Stimulated activated CD4-positive, alpha-beta T cell treated with anti-CD3 and anti-CD28 coated beads, Interleukin-4, amount 100 ng/mL, for 48 hours (primary cell): ENCODE measurements around the gene EFCAB6.

ENCODE experiments used
- DNase-seq, 2 donors: peaks; one replicate each; pipeline ENCODE4 v3.0.0-alpha.2; 2020; ENCODE audit warnings: low read depth in 2 of 2

Gene EFCAB6

DNA sequence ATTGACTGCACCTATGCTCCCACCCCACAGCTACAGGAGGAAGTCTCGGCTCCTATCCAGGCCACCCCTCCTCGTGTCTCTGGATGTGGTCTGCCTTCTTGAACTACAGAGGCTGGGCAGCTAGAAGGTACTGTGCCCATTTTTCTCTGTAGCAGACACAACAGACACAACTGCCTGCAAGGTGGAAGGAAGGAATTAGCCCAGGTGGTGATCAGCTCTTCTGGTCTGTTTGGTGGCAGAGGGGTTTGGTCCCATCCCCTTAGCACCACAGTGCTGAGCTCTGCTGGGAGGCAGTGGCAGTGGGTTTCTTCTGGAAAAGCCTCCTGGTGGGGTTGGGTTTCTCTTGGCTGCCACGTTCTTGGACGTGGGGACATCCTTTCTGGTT lies 267.8 kb downstream of the EFCAB6 start:
- no peak for DNase-seq

- no peak for DNase-seq
Measured at GRCh38 chr22:43543522-43544288, 268.4 kb downstream of the EFCAB6 start.

GRCh38 chr22:43542681-43543521 lies 269.2 kb downstream of the EFCAB6 start:
- DNase-seq = no peak

GRCh38 chr22:43541462-43542407 lies 270.4 kb downstream of the EFCAB6 start:
- no peak for DNase-seq

GRCh38 chr22:43541022-43541421 lies 271.1 kb downstream of the EFCAB6 start:
- no peak for DNase-seq

GRCh38 chr22:43540529-43540923 lies 271.6 kb downstream of the EFCAB6 start:
- no peak for DNase-seq

GRCh38 chr22:43539572-43540528 lies 272.3 kb downstream of the EFCAB6 start:
- no peak for DNase-seq

DNA sequence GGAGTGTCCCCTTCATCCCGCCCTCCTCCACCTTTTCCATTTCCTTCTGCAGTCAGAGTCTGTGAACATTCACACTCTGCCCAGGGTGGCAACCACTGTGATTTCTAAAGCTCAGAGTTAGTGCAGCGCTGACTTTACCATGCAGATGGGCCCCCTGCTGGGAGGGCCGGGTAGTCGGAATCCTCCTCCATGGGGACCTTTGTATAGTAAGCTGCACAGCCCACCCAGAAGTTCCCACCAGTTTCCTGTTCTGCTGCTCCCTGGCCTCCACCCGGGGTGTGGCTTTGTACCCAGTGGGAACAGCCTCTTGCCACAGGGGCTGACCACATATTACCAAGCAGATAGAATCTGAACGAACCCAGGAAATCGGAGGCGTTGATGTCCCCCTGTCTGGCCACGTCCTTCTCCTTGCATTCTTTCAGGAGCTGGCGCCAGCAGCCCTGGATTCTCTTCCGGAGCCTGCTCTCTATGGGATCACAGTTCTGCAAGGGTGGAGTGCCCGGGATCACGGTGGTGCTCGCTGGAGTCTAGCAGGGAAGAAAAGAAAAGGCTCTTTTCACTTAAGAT lies 275.0 kb downstream of the EFCAB6 start:
- no peak for DNase-seq

- DNase-seq = no peak
Measured at GRCh38 chr22:43535741-43536140, 276.4 kb downstream of the EFCAB6 start.

DNA sequence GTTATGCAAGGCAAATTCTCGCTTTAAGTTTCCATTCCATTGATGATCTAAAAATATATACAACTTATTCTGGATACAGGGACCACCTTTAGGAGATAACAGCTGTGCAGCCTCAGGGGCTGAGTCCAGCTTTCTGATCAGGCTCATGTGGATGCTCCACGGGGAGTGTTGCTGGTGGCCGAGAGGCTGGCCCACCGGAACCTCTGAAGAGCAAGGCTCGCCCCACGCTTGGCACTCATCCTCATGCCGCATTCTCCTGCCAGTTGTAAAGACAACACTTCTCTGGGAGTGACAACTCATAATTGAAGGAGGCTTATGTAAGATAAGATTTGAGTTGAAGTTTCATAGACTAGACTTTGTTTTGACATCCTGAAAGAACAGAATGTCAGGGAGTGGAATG lies 276.8 kb downstream of the EFCAB6 start:
- no peak for DNase-seq

- no peak for DNase-seq
Measured at GRCh38 chr22:43534916-43535315, 277.2 kb downstream of the EFCAB6 start.

DNA sequence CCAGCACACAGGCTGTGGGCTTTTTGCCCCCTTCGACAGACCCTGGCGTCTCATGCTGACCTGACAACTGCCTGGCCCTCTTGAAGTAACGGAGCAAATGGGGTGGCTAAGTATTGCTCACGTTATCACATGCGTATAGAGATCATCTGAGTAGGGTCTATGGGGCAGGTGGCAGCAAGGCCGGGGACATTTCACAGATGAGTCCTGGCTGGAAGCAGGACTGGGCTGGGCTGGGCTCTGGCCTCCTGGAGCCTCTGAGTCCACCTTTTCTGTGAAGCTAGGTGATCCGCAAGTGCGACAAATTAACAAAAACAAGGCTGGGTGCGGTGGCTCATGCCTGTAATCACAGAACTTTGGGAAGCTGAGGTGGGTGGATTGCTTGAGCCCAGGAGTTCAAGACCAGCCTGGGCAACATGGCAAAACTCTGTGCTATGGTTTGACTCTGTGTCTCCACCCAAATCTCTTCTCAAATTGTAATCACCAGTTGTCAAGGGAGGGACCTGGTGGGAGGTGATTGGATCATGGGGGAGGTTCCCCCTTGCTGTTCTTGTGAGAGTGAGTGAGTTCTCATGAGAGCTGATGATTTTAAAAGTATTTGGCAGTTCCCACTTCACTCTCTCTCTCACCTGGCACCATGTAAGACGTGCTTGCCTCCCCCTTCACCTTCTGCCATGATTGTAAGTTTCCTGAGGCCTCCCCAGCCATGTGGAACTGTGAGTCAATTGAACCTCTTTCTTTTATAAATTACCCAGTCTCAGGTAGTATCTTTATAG lies 278.3 kb downstream of the EFCAB6 start:
- DNase-seq = no peak

DNA sequence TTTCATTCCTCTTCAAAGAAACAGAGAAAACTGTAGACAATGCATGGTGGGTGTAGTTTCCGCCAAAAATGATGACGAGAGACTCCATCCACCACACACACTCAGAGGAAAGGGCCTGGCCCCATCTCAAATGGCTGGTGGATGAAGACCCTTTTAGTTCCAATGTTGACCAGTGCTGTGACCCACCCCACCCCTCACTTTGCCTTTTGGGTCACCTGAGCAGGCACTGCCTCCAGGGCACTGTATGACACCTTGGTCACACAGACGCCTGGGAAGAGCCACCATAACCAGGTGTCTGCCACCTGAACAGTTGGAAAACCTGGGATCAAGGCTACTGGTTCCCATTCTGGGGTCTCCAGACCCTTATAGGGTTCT lies 279.0 kb downstream of the EFCAB6 start:
- no peak for DNase-seq

- no peak for DNase-seq
Measured at GRCh38 chr22:43532301-43533155, 279.6 kb downstream of the EFCAB6 start.

DNA sequence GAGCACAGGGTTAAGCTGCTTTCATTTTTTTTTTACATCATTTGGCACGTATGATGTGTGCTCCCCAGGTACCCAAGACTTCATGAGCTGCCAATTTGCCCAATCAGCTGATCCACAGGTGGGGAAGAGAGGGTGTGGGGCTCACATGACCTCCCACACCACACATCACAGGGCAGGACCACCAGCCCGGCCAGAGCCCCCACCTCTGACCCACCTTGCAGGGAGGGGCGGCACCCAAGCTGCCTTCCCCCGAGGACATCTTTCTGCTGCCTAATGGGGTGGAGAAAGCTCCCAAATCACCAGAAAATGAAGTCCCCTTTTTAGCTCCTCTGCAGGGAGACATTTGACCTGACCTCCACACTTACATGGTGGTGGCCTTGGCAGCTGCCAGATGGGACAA lies 280.5 kb downstream of the EFCAB6 start:
- DNase-seq = no peak

- no peak for DNase-seq
Measured at GRCh38 chr22:43530349-43531201, 281.5 kb downstream of the EFCAB6 start.

- no peak for DNase-seq
Measured at GRCh38 chr22:43529934-43530333, 282.2 kb downstream of the EFCAB6 start.

- no peak for DNase-seq
Measured at GRCh38 chr22:43529461-43529860, 282.6 kb downstream of the EFCAB6 start.
